Common myeloid progenitor, CD34-positive (primary cell): Measurements from ENCODE around the gene CHDH.

Experiments used
- CTCF ChIA-PET: fragments of 350-600 bp; sonication (Branson Sonifier 250); formaldehyde crosslinking; loops from one replicate; lab custom pipeline; 2021; ENCODE audit warnings: antibody characterized with exemption; lab: Charles Lee
- POLR2A ChIA-PET: fragments of 350-600 bp; sonication (Branson Sonifier 250); formaldehyde crosslinking; loops from one replicate; lab custom pipeline; 2021; ENCODE audit warnings: antibody characterized with exemption; lab: Charles Lee
- DNase-seq, 3 donors: peaks; one replicate each; pipeline versions ENCODE4 v3.0.0 to v3.0.0-alpha.2; 2013
- H3K27ac ChIP-seq, 2 experiments: 1 replicate in 1 of 2; 2 replicates in 1 of 2; pipeline ENCODE4 v1.7.0; 2013; ENCODE audit warnings: inconsistent platforms in 2 of 2, low read length in 2 of 2, mild to moderate bottlenecking in 2 of 2, low read depth in 1 of 2, moderate library complexity in 1 of 2; ENCODE audit not compliant: severe bottlenecking in 2 of 2, insufficient read depth in 1 of 2, poor library complexity in 1 of 2
- H3K27me3 ChIP-seq, 5 experiments: replicated peaks in 2 of 5; 1 replicate in 3 of 5; 2 replicates in 2 of 5; pipeline versions ENCODE4 v1.6.1 to v1.7.0; 2013; ENCODE audit warnings: low read length in 4 of 5, mild to moderate bottlenecking in 2 of 5, moderate library complexity in 2 of 5, inconsistent platforms in 1 of 5; ENCODE audit not compliant: insufficient read depth in 5 of 5, control insufficient read depth in 4 of 5
- H3K36me3 ChIP-seq, 4 experiments: 1 replicate in 2 of 4; 2 replicates in 2 of 4; pipeline versions ENCODE4 v1.6.1 to v1.7.0; 2013; ENCODE audit warnings: low read length in 3 of 4, control low read depth in 1 of 4, mild to moderate bottlenecking in 1 of 4; ENCODE audit not compliant: control insufficient read depth in 4 of 4, insufficient read depth in 4 of 4
- H3K4me1 ChIP-seq, 4 experiments: 1 replicate in 3 of 4; 2 replicates in 1 of 4; pipeline versions ENCODE4 v1.6.1 to v1.7.1; 2013; ENCODE audit warnings: low read length in 3 of 4, mild to moderate bottlenecking in 3 of 4, control low read depth in 1 of 4, inconsistent platforms in 1 of 4, moderate library complexity in 1 of 4; ENCODE audit not compliant: control insufficient read depth in 4 of 4, insufficient read depth in 4 of 4; ENCODE audit errors: control extremely low read depth in 1 of 4
- H3K4me3 ChIP-seq, 7 experiments: 1 replicate in 4 of 7; 2 replicates in 3 of 7; pipeline versions ENCODE4 v1.5.1 to v1.7.0; 2013; ENCODE audit warnings: mild to moderate bottlenecking in 7 of 7, low read length in 6 of 7, moderate library complexity in 6 of 7, inconsistent platforms in 2 of 7, low read depth in 2 of 7, control low read depth in 1 of 7; ENCODE audit not compliant: insufficient read depth in 4 of 7, control insufficient read depth in 1 of 7; ENCODE audit errors: extremely low read depth in 1 of 7
- H3K9me3 ChIP-seq, 5 experiments: 1 replicate in 4 of 5; 2 replicates in 1 of 5; pipeline versions ENCODE4 v1.6.1 to v1.7.1; 2013; ENCODE audit warnings: low read length in 4 of 5, mild to moderate bottlenecking in 2 of 5, inconsistent platforms in 1 of 5, low read depth in 1 of 5, moderate library complexity in 1 of 5; ENCODE audit not compliant: control insufficient read depth in 4 of 5, insufficient read depth in 2 of 5; ENCODE audit errors: control extremely low read depth in 1 of 5
- WGBS: methylation state at CpG from one replicate; pipeline ENCODE4 v1.1.5; 2013; ENCODE audit not compliant: insufficient coverage; 5-methylcytosine and 5-hydroxymethylcytosine counted together

The CHDH gene

DNA sequence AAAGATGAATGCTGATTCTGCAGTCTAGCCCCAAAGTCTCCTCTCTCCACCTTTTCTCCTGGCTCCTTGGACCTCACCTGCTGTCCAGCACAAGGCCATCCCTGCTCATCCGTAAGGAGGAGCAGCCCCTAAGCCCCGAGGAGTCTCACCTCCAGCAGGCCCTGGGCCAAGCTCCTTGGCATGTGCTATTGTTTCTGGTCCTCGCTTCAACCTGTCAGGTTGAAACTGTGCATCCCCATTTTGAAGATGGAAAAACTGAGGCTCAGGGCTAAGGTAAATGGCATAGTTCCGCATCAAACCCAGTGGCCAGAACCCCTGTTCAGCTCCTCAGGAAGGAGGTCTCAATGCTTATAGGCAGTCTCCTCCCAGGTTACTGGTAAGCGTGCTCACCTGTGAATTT, 26.1 kb downstream of the CHDH start:
- Histone ChIP-seq H3K9me3 (peaks cover 0 to 2% (median 0%) of the 10 kb centered on the region in 5 experiments), H3K36me3 (no peaks in the 10 kb centered on the region), H3K27me3 (peaks cover 0 to 5% (median 0%) of the 10 kb centered on the region in 5 experiments), H3K4me3 (no peak overlapping the region), H3K4me1 (peaks cover 0 to 10% (median 3%) of the 10 kb centered on the region in 4 experiments), H3K27ac (no peak overlapping the region)
- 98% methylated on average over 5 of the region's 5 CpGs for WGBS
- DNase-seq, result no peak
- ChIA-PET CTCF (no interaction called here), POLR2A (no interaction called here)

DNA sequence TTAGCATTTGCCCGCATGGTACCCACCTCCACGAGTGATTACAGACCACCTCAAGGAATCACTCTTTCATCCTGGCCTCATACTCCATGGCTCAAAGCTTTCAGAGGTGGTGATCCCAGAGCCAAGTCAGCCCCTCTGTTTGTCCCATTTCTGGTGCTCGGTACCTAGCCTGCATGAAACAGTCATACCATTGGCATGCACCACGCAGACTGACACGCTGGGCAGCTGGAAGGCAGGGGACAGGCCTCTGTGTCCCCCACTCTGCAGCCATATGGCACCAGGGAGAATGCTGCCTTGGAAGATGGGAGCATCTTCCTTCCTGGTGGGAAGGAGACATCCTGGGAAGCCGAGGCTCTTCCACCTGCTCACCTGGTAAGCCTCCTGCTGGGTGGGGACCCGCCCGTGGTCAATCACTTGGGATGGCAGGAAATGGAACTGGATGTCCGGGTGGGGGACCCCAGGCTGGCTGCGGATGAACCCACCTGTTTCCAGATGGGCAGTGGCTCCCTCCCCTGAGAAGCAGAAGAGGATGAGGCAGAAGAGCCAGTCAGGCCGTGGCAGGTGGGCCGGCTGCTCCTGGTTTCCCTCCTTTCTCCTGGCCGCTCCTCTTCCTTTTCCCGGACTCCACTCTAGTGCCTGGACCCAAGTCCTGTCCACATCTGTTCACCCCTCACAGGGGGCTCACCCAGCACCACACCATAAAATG, 26.9 kb downstream of the CHDH start:
- 96% methylated on average over 13 of the region's 14 CpGs for WGBS
- Histone ChIP-seq H3K27me3 (peaks cover 0 to 5% (median 0%) of the 10 kb centered on the region in 5 experiments), H3K9me3 (no peaks in the 10 kb centered on the region), H3K27ac (no peak overlapping the region), H3K4me3 (no peak overlapping the region), H3K4me1 (peaks cover 0 to 10% (median 3%) of the 10 kb centered on the region in 4 experiments), H3K36me3 (no peaks in the 10 kb centered on the region)
- ChIA-PET POLR2A (no interaction called here), CTCF (no interaction called here)
- no peak for DNase-seq

DNA sequence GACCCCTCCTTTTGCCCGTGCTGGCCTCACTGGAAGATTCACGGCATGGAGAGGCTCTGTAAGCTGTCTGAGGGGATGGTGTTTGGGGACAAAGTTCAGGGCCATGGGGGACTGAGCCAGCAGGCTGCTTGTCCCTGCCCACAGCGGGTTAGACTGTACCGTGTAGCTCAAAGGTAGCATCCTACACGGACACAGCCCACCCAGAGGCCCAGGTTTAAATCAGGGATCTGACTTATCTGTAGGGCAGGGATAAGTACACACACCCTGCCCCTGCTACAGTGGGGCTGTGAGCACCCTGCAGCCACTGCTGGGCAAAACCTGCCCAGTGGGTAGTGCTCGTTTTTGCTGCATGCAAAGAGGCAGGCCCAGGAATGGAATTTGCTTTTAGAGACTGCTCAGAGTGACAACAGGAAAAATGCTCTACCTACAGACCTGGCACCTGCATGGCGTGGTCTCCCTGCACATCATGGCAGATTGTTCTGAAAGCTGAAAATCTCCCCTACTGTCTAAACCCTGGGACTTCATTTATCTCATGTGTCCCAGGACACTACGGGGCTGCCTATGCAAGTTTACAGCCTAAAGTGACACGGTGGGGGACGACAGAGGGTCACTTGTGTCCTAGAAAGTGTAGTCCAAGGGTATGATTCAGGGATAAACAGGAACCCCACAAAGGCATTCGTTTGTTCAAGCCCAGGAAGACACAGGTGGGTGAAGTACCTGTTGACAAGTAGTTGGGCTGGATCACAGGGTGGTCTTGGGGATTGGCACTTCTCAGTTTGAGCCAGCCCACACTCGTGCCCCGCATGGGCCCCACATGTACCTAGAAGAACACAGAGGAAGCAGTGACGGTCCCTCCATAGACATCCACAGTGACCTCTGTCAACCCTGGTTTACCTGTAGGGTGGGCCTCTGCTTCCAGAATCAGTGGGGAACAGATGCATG, 27.7 kb downstream of the CHDH start:
- Histone ChIP-seq H3K27ac (no peak overlapping the region), H3K9me3 (no peaks in the 10 kb centered on the region), H3K4me1 (peaks cover 0 to 10% (median 3%) of the 10 kb centered on the region in 4 experiments), H3K4me3 (no peak overlapping the region), H3K27me3 (peaks cover 0 to 5% (median 0%) of the 10 kb centered on the region in 5 experiments), H3K36me3 (no peaks in the 10 kb centered on the region)
- 91% methylated on average over 13 of the region's 14 CpGs for WGBS
- ChIA-PET CTCF (no interaction called here), POLR2A (no interaction called here)
- no peak for DNase-seq

DNA sequence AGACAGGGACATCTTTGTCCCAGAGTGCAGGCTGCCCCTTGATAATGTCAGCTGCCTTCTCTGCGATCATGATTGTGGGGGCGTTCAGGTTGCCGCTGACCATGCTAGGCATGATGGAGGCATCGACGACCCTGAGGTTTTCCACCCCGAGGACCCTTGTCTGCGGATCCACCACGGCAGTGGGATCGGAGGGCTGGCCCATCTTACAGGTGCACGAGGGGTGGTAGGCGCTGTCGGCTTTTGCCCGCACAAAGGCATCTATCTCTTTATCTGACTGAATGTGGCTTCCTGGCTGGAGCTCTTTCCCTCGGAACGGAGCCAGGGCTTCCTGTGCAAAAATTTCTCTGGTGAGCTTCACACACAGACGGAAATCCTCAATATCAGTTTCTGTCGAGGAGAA, 28.4 kb downstream of the CHDH start:
- POLR2A ChIA-PET, result no interaction called here
- 88% methylated on average over 17 of the region's 17 CpGs for WGBS
- no peaks in the 10 kb centered on the region for H3K9me3 ChIP-seq
- H3K27me3 ChIP-seq, result peaks cover 0 to 5% (median 0%) of the 10 kb centered on the region in 5 experiments
- no peak overlapping the region for H3K4me3 ChIP-seq
- peaks cover 0 to 10% (median 3%) of the 10 kb centered on the region in 4 experiments for H3K4me1 ChIP-seq
- H3K36me3 ChIP-seq, result no peaks in the 10 kb centered on the region
- CTCF ChIA-PET, result no interaction called here
- DNase-seq, result no peak
- no peak overlapping the region for H3K27ac ChIP-seq

DNA sequence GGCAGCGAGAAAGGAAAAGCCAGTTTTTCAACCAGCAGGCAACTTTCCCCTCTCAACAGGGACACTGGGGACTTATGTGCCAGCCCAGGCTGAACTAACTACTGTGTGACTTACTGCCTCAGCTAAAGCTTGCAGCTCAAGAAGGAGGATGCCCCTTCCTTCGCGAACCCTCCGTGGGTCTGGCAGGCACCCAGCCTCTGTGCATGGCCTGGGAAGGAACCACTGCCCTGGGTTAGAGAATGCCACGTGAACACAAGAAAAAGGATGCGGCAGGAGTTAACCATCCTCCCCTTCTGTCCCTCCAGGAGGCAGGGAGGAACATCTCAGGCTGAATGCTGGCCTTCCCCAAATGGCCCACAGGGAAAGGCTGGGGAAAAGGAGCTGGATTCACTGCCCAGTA, 29.0 kb downstream of the CHDH start:
- peaks cover 0 to 10% (median 3%) of the 10 kb centered on the region in 4 experiments for H3K4me1 ChIP-seq
- no peaks in the 10 kb centered on the region for H3K36me3 ChIP-seq
- no peak overlapping the region for H3K4me3 ChIP-seq
- H3K9me3 ChIP-seq, result no peaks in the 10 kb centered on the region
- CTCF ChIA-PET, result no interaction called here
- no peak overlapping the region for H3K27ac ChIP-seq
- DNase-seq, result no peak
- POLR2A ChIA-PET, result no interaction called here
- H3K27me3 ChIP-seq, result peaks cover 0 to 5% (median 0%) of the 10 kb centered on the region in 5 experiments
- 72% methylated on average over 6 of the region's 6 CpGs for WGBS

DNA sequence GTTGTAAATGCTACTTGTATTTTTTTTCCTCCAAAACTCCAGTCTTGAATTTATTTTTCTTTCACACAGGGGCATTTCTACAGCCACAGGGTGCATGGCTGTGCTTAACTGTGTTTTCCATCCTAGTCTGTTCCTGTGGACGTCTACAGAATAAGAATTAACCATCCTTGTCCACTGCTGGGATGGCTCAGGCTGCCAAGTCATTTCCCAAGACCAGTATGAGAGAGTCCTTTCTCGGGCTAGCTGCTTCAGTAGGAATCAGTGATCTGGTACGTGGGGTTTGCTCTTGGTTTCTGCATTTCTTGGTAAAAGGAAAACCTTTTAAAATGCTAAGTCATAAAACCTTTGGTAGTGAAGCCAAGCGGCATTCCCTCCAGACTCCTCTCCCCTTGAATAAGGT, 29.8 kb downstream of the CHDH start:
- Histone ChIP-seq H3K4me1 (peaks cover 0 to 10% (median 3%) of the 10 kb centered on the region in 4 experiments), H3K4me3 (no peak overlapping the region), H3K27me3 (peaks cover 0 to 5% (median 0%) of the 10 kb centered on the region in 5 experiments), H3K36me3 (no peaks in the 10 kb centered on the region), H3K27ac (no peak overlapping the region), H3K9me3 (no peaks in the 10 kb centered on the region)
- DNase-seq, result no peak
- POLR2A ChIA-PET, result no interaction called here
- CTCF ChIA-PET, result no interaction called here
- 94% methylated on average over 4 of the region's 4 CpGs for WGBS

DNA sequence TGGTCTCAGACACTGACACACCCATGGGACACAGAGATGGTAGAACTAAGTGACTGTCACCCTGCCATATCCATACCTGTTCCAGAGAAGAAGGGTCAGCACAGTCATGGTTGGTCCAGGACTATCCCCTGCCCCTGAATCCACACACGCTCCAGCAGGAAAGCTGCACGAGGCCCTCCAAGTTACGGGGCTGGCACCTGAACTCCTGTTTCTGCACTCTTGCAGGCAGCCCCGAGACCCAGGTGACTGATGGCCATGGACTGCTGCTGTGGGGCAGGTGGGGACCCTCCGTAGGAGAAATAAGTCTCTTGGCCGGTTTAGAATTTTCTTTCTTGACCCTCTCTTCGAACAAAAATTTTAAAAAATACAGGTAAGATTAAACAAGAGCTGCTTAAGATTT, 30.6 kb downstream of the CHDH start:
- Histone ChIP-seq H3K9me3 (no peaks in the 10 kb centered on the region), H3K4me3 (no peak overlapping the region), H3K4me1 (peaks cover 0 to 10% (median 3%) of the 10 kb centered on the region in 4 experiments), H3K27ac (no peak overlapping the region), H3K27me3 (peaks cover 0 to 3% (median 2%) of the 10 kb centered on the region in 5 experiments), H3K36me3 (no peaks in the 10 kb centered on the region)
- WGBS, result 100% methylated on average over 7 of the region's 7 CpGs
- ChIA-PET POLR2A (no interaction called here), CTCF (no interaction called here)
- DNase-seq, result no peak
